ENCODE data around the gene TOMM6. TPM values are rescaled to one million over a fixed set of nuclear protein-coding genes. Genes with fewer than 3 reads are reported as not detected.

The TOMM6 gene
- total RNA-seq, 2 donors from 2014 or later = 207 to 212 TPM

DNA sequence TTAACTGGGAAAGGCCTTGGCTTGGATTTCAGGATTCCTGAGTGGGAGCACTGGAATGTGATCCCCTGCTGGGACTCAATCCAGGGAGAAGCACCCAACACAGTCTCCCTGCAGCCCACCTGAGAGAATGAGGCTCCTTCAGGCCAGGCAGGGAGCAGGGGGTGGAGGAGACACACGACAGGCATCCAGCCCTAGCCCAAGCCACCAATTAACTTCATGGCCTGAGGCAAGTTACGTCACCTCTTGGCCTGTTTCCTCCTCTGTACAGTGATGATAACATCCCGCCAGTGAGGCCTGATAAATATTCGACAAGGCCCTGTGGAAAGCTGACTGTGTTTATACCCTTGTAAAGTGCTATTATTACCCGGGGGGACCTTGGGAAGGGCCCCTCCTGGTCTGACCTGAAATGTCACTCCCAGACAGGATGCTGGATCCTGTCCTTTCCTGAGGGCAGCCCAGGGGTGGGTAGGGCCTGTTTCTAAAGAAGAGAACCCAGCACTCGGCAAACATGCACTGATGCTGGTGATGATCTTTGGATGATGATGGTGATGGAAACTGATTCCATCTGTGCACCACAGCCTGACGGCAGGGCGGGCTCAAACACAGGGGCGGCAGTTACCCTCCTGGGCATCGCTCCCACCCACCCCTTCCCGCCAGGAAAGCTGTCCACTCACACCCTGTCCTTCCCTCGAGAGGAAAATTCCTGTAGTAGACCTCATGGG is 20.2 kb upstream of the TOMM6 start:
- H3K36me3 Mint-ChIP-seq (ENCODE audit: low read depth) = peaks cover 14% of the 10 kb centered on the region

DNA sequence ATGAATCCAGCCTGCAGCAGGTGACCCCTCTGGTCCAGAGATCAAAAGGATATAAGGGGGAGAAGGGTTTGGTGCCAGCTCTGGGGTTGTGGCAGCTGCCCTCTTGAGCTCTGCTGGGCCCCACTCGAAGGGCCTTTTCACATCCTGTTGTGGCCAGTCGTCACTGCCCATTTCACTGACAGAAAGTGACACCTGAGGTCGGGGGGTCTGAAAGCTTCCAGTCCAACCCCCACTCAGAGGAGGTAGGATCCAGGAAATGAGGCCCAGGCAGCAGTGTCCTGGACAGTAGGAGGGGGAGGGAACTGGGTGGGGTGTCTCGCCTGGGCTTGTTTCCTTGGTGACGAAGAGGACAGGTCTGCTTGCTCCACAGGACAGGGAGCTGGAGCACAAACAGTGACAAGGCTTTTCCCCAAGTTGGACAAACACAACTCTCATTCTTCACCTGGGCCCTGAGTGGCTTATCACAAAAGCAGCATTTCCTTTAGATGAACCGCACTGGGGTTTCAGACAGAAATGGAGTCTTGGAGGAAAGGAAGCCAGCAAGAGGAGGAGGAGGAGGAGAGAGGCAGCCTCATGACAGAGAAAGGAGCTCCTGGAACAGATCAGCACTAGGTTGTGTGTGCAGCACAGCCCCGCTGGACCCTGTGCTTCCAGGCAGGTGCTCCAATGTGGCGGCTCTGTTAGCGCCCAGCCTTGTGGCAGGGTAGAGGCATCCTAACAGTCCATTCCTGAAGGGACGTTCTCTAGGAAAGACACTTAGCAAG is 18.8 kb upstream of the TOMM6 start:
- H3K36me3 Mint-ChIP-seq (ENCODE audit: low read depth) = peaks cover 18% of the 10 kb centered on the region
- H3K27ac Mint-ChIP-seq = peak overlapping the region; percentile 41
- H3K9me3 Mint-ChIP-seq = no peaks in the 10 kb centered on the region

More for the DNA sequence above, 20.2 kb upstream of the TOMM6 start:
- peak; percentile 44 for DNase-seq
- Histone ChIP-seq H3K27me3 (ENCODE audit: control insufficient read depth, insufficient read depth, low read length, poor library complexity, severe bottlenecking) (no peaks in the 10 kb centered on the region), H3K9ac (ENCODE audit: extremely low read depth, low read length, poor library complexity, severe bottlenecking) (no peak overlapping the region), H3K9me3 (ENCODE audit: control insufficient read depth, low read length) (no peaks in the 10 kb centered on the region), H3K27ac (ENCODE audit: low read depth, low read length) (peak overlapping the region; percentile 24), H3K4me1 (ENCODE audit: control insufficient read depth, insufficient read depth, low read length) (peaks cover 3% of the 10 kb centered on the region), H3K4me3 (ENCODE audit: low read length) (no peak overlapping the region), H3K36me3 (ENCODE audit: control insufficient read depth, insufficient read depth, low read length) (peaks cover 7% of the 10 kb centered on the region)
- no peak overlapping the region for H3K4me3 Mint-ChIP-seq
- H3K27me3 Mint-ChIP-seq (ENCODE audit: insufficient read depth) = no peaks in the 10 kb centered on the region
- WGBS, 2 experiments (ENCODE audit: insufficient coverage in 1 of 2, insufficient read length in 1 of 2) = 90 to 95% methylated on average over 6 to 12 of the region's 12 CpGs
- no peaks in the 10 kb centered on the region for H3K9me3 Mint-ChIP-seq
- TF ChIP-seq, protein P1, sequence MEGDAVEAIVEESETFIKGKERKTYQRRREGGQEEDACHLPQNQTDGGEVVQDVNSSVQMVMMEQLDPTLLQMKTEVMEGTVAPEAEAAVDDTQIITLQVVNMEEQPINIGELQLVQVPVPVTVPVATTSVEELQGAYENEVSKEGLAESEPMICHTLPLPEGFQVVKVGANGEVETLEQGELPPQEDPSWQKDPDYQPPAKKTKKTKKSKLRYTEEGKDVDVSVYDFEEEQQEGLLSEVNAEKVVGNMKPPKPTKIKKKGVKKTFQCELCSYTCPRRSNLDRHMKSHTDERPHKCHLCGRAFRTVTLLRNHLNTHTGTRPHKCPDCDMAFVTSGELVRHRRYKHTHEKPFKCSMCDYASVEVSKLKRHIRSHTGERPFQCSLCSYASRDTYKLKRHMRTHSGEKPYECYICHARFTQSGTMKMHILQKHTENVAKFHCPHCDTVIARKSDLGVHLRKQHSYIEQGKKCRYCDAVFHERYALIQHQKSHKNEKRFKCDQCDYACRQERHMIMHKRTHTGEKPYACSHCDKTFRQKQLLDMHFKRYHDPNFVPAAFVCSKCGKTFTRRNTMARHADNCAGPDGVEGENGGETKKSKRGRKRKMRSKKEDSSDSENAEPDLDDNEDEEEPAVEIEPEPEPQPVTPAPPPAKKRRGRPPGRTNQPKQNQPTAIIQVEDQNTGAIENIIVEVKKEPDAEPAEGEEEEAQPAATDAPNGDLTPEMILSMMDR (conservative IDR thresholded peaks at IDR 0.05) = no peak
- H3K4me1 Mint-ChIP-seq = no peaks in the 10 kb centered on the region
- H3K27ac Mint-ChIP-seq = no peak overlapping the region

DNA sequence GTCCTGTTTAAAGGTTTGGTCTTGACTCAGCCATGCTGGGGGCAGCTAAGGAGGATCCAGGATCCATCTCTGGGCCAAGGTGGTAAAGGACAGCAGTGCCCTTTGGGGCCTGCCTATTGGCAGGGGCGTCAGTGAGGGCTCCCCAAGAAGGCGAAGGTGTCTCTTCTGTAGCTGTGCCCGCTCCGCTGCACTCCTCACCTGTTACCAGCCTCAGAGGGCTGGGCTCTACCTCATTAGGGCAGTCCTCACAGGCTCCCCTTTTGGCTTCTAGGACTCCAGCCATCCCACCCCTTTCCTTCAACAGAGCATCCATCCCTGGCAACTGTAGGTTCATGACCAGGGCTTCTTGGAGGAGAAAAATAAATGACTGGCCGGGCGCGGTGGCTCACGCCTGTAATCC is 18.1 kb upstream of the TOMM6 start:
- H3K9me3 Mint-ChIP-seq = no peaks in the 10 kb centered on the region
- Histone ChIP-seq H3K4me1 (ENCODE audit: control insufficient read depth, insufficient read depth, low read length) (peaks cover 3% of the 10 kb centered on the region), H3K9me3 (ENCODE audit: control insufficient read depth, low read length) (no peaks in the 10 kb centered on the region), H3K9ac (ENCODE audit: extremely low read depth, low read length, poor library complexity, severe bottlenecking) (no peak overlapping the region), H3K36me3 (ENCODE audit: control insufficient read depth, insufficient read depth, low read length) (peaks cover 17% of the 10 kb centered on the region), H3K27ac (ENCODE audit: low read depth, low read length) (no peak overlapping the region), H3K4me3 (ENCODE audit: low read length) (no peak overlapping the region), H3K27me3 (ENCODE audit: control insufficient read depth, insufficient read depth, low read length, poor library complexity, severe bottlenecking) (no peaks in the 10 kb centered on the region)
- peaks cover 22% of the 10 kb centered on the region for H3K36me3 Mint-ChIP-seq (ENCODE audit: low read depth)
- TF ChIP-seq, protein P1 (conservative IDR thresholded peaks at IDR 0.05) = no peak
- no peaks in the 10 kb centered on the region for H3K27me3 Mint-ChIP-seq (ENCODE audit: insufficient read depth)
- H3K4me1 Mint-ChIP-seq = no peaks in the 10 kb centered on the region
- WGBS, 2 experiments (ENCODE audit: insufficient coverage in 1 of 2, insufficient read length in 1 of 2) = 94 to 97% methylated on average over 5 to 8 of the region's 8 CpGs
- no peak overlapping the region for H3K27ac Mint-ChIP-seq
- DNase-seq = no peak
- H3K4me3 Mint-ChIP-seq = no peak overlapping the region

More for the DNA sequence above, 18.8 kb upstream of the TOMM6 start:
- H3K4me1 ChIP-seq (ENCODE audit: control insufficient read depth, insufficient read depth, low read length) = peaks cover 3% of the 10 kb centered on the region
- H3K4me3 ChIP-seq (ENCODE audit: low read length) = no peak overlapping the region
- 85 to 92% methylated on average over 4 to 10 of the region's 10 CpGs for WGBS, 2 experiments (ENCODE audit: insufficient coverage in 1 of 2, insufficient read length in 1 of 2)
- H3K9ac ChIP-seq (ENCODE audit: extremely low read depth, low read length, poor library complexity, severe bottlenecking) = no peak overlapping the region
- no peak for DNase-seq
- Mint-ChIP-seq H3K27me3 (ENCODE audit: insufficient read depth) (no peaks in the 10 kb centered on the region), H3K4me3 (no peak overlapping the region), H3K4me1 (no peaks in the 10 kb centered on the region)
- H3K27ac ChIP-seq (ENCODE audit: low read depth, low read length) = peak overlapping the region; percentile 24
- TF ChIP-seq, protein P1 (conservative IDR thresholded peaks at IDR 0.05) = no peak
- no peaks in the 10 kb centered on the region for H3K27me3 ChIP-seq (ENCODE audit: control insufficient read depth, insufficient read depth, low read length, poor library complexity, severe bottlenecking)
- H3K9me3 ChIP-seq (ENCODE audit: control insufficient read depth, low read length) = no peaks in the 10 kb centered on the region
- peaks cover 14% of the 10 kb centered on the region for H3K36me3 ChIP-seq (ENCODE audit: control insufficient read depth, insufficient read depth, low read length)

Measured in endodermal cell (in vitro differentiated cells).